Caco-2 (cell line): ENCODE results near the gene MRPL39. TPM values are rescaled to one million over a fixed set of nuclear protein-coding genes. Genes with fewer than 3 reads are reported as not detected.

Source experiments
- BruUV-seq: library from RNA; stranded (reverse); fragments of 400-500 nt; replicated peaks from 2 replicates; lab custom pipeline; 2021; lab: Mats Ljungman, UMichigan
- CTCF ChIA-PET: fragments of 300-600 bp; sonication (Branson Sonifier 250); formaldehyde crosslinking; loops from one replicate; lab custom pipeline; 2022; ENCODE audit warnings: antibody characterized with exemption; lab: Charles Lee
- POLR2A ChIA-PET: fragments of 300-600 bp; sonication (Branson Sonifier 250); formaldehyde crosslinking; loops from one replicate; lab custom pipeline; 2022; ENCODE audit warnings: antibody characterized with exemption; lab: Charles Lee
- DNase-seq, 2 experiments: peaks; one replicate each; pipeline versions ENCODE4 v3.0.0 to v3.0.0-alpha.2; 2020 to 2022
- H3K27me3 ChIP-seq: replicated peaks from 2 replicates; pipeline ENCODE4 v1.6.0; 2011; ENCODE audit warnings: low read length; ENCODE audit not compliant: control insufficient read depth, insufficient read depth
- H3K36me3 ChIP-seq: 2 replicates; pipeline ENCODE4 v1.5.1; 2011; ENCODE audit warnings: low read length; ENCODE audit not compliant: control insufficient read depth, insufficient read depth
- H3K4me1 ChIP-seq: fragments of 250-450 bp; sonication (Bioruptor Pico); 2 replicates; pipeline ENCODE4 v1.5.1; 2020; ENCODE audit warnings: mild to moderate bottlenecking
- H3K4me3 ChIP-seq: 2 replicates; pipeline ENCODE4 v1.5.1; 2011; ENCODE audit warnings: low read depth, mild to moderate bottlenecking, control low read depth, low read length
- H3K9me3 ChIP-seq: fragments of 250-450 bp; sonication (Bioruptor Pico); 2 replicates; pipeline ENCODE4 v1.5.1; 2020; ENCODE audit warnings: mild to moderate bottlenecking, moderate library complexity
- H3K27ac Mint-ChIP-seq: one replicate; pipeline ENCODE4 v1.8.0; 2022; ENCODE audit warnings: mixed read lengths; ENCODE audit not compliant: unreplicated experiment
- H3K27me3 Mint-ChIP-seq: one replicate; pipeline ENCODE4 v1.8.0; 2022; ENCODE audit warnings: mixed read lengths; ENCODE audit not compliant: insufficient read depth, unreplicated experiment
- H3K36me3 Mint-ChIP-seq: one replicate; pipeline ENCODE4 v1.8.0; 2022; ENCODE audit warnings: mild to moderate bottlenecking, mixed read lengths; ENCODE audit not compliant: insufficient read depth, unreplicated experiment
- H3K4me1 Mint-ChIP-seq: one replicate; pipeline ENCODE4 v1.8.0; 2022; ENCODE audit warnings: low read depth, mixed read lengths; ENCODE audit not compliant: unreplicated experiment
- H3K4me3 Mint-ChIP-seq: one replicate; pipeline ENCODE4 v1.8.0; 2022; ENCODE audit warnings: mild to moderate bottlenecking, moderate library complexity, mixed read lengths; ENCODE audit not compliant: unreplicated experiment
- H3K9me3 Mint-ChIP-seq: one replicate; pipeline ENCODE4 v1.8.0; 2022; ENCODE audit warnings: mixed read lengths; ENCODE audit not compliant: unreplicated experiment
- intact Hi-C: fragments of 100-400 bp; cut with micrococcal nuclease; formaldehyde crosslinking; loops from one replicate; pipeline ENCODE4 v1.10.0; 2022; ENCODE audit not compliant: unreplicated experiment
- total RNA-seq: library from RNA; stranded (reverse); gene quantifications from 2 replicates; pipeline ENCODE4 v1.2.3, GENCODE V29; 2022
- TF ChIP-seq, protein P1 (sequence below), 2 experiments: fragments of 200-600 bp in 1 of 2; IDR thresholded peaks; 1 replicate in 1 of 2; 2 replicates in 1 of 2; pipeline versions ENCODE4 v1.5.1 to v1.8.0; 2011 to 2022; ENCODE audit warnings: antibody characterized with exemption in 1 of 2, control low read depth in 1 of 2, inconsistent platforms in 1 of 2, low read depth in 1 of 2, low read length in 1 of 2, mild to moderate bottlenecking in 1 of 2, moderate library complexity in 1 of 2; ENCODE audit not compliant: insufficient read depth in 1 of 2, severe bottlenecking in 1 of 2, unreplicated experiment in 1 of 2

The MRPL39 gene
- total RNA-seq, 1 experiment from 2014 or later = 37.3 TPM

DNA sequence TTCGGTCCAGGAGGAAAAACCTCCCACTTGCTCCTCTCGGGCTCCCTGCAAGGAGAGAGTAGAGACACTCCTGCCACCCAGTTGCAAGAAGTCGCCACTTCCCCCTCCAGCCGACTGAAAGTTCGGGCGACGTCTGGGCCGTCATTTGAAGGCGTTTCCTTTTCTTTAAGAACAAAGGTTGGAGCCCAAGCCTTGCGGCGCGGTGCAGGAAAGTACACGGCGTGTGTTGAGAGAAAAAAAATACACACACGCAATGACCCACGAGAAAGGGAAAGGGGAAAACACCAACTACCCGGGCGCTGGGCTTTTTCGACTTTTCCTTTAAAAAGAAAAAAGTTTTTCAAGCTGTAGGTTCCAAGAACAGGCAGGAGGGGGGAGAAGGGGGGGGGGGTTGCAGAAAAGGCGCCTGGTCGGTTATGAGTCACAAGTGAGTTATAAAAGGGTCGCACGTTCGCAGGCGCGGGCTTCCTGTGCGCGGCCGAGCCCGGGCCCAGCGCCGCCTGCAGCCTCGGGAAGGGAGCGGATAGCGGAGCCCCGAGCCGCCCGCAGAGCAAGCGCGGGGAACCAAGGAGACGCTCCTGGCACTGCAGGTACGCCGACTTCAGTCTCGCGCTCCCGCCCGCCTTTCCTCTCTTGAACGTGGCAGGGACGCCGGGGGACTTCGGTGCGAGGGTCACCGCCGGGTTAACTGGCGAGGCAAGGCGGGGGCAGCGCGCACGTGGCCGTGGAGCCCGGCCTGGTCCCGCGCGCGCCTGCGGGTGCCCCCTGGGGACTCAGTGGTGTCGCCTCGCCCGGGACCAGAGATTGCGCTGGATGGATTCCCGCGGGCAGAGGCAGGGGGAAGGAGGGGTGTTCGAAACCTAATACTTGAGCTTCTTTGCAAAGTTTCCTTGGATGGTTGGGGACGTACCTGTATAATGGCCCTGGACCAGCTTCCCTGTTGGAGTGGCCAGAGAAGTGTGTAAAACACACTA, 45.3 kb downstream of the MRPL39 start:
- no peaks in the 10 kb centered on the region for H3K36me3 ChIP-seq
- H3K9me3 Mint-ChIP-seq = no peaks in the 10 kb centered on the region
- no peaks in the 10 kb centered on the region for H3K27me3 ChIP-seq
- H3K4me3 ChIP-seq = peak overlapping the region; percentile 55
- POLR2A ChIA-PET = no interaction called here
- intact Hi-C loops = loop anchor here (5.0 kb wide), 1 partner anchor 140 kb away; no protein-coding TSS in a partner anchor
- H3K36me3 Mint-ChIP-seq = no peaks in the 10 kb centered on the region
- H3K4me3 Mint-ChIP-seq = peak overlapping the region; percentile 65
- H3K4me1 ChIP-seq = 0 out of 2 replicates have a peak, but pooled peaks cover 4% of the 10 kb centered on the region
- H3K9me3 ChIP-seq = no peaks in the 10 kb centered on the region
- CTCF ChIA-PET = no interaction called here
- DNase-seq = peak; percentile 42 to 51
- H3K4me1 Mint-ChIP-seq = peaks cover 5% of the 10 kb centered on the region
- H3K27me3 Mint-ChIP-seq = no peaks in the 10 kb centered on the region
- BruUV-seq = no TSS peak
- TF ChIP-seq, protein P1, sequence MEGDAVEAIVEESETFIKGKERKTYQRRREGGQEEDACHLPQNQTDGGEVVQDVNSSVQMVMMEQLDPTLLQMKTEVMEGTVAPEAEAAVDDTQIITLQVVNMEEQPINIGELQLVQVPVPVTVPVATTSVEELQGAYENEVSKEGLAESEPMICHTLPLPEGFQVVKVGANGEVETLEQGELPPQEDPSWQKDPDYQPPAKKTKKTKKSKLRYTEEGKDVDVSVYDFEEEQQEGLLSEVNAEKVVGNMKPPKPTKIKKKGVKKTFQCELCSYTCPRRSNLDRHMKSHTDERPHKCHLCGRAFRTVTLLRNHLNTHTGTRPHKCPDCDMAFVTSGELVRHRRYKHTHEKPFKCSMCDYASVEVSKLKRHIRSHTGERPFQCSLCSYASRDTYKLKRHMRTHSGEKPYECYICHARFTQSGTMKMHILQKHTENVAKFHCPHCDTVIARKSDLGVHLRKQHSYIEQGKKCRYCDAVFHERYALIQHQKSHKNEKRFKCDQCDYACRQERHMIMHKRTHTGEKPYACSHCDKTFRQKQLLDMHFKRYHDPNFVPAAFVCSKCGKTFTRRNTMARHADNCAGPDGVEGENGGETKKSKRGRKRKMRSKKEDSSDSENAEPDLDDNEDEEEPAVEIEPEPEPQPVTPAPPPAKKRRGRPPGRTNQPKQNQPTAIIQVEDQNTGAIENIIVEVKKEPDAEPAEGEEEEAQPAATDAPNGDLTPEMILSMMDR (IDR thresholded peaks at IDR 0.05; ENCODE audit: insufficient read depth in 1 of 2, low read depth in 1 of 2, low read length in 1 of 2, severe bottlenecking in 1 of 2, unreplicated experiment in 1 of 2) = no peak
- no peak overlapping the region for H3K27ac Mint-ChIP-seq

DNA sequence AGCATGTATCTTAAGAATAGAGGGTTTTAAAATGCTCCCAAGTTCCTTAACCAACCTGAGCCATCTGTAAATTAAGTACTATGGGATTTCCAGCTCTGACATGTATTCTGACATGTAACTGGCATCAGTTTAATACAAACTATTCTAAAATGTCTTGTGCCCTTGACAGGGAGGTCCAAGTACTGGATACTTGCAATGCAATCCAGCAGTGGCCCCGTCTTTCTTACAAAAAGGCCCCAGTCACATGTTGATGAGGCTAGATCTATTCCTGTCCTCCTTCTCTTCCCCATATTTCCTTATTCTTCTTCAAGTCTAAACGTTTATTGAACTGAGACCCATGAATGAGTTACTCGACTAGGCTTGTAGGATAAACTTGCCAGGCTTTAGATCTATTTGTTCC, 46.4 kb downstream of the MRPL39 start:
- ChIA-PET POLR2A (no interaction called here), CTCF (no interaction called here)
- no peak for DNase-seq
- intact Hi-C loops = loop anchor here (5.0 kb wide), 1 partner anchor 139 kb away; no protein-coding TSS in a partner anchor
- H3K4me1 Mint-ChIP-seq = peaks cover 9% of the 10 kb centered on the region
- Histone ChIP-seq H3K4me3 (no peak overlapping the region), H3K9me3 (no peaks in the 10 kb centered on the region), H3K36me3 (no peaks in the 10 kb centered on the region), H3K27me3 (no peaks in the 10 kb centered on the region), H3K4me1 (0 out of 2 replicates have a peak, but pooled peaks cover 4% of the 10 kb centered on the region)
- H3K36me3 Mint-ChIP-seq = no peaks in the 10 kb centered on the region
- H3K4me3 Mint-ChIP-seq = peak overlapping the region; percentile 65
- TF ChIP-seq, protein P1 (IDR thresholded peaks at IDR 0.05; ENCODE audit: insufficient read depth in 1 of 2, low read depth in 1 of 2, low read length in 1 of 2, severe bottlenecking in 1 of 2, unreplicated experiment in 1 of 2) = no peak
- no peak overlapping the region for H3K27ac Mint-ChIP-seq
- H3K9me3 Mint-ChIP-seq = no peaks in the 10 kb centered on the region
- no peaks in the 10 kb centered on the region for H3K27me3 Mint-ChIP-seq
- no TSS peak for BruUV-seq

- Histone ChIP-seq H3K36me3 (no peaks in the 10 kb centered on the region), H3K4me3 (no peak overlapping the region), H3K27me3 (no peaks in the 10 kb centered on the region), H3K4me1 (0 out of 2 replicates have a peak, but pooled peaks cover 4% of the 10 kb centered on the region), H3K9me3 (no peaks in the 10 kb centered on the region)
- H3K4me1 Mint-ChIP-seq = peaks cover 9% of the 10 kb centered on the region
- intact Hi-C loops = loop anchor here (5.0 kb wide), 1 partner anchor 138 kb away; no protein-coding TSS in a partner anchor
- CTCF ChIA-PET = no interaction called here
- POLR2A ChIA-PET = no interaction called here
- H3K9me3 Mint-ChIP-seq = no peaks in the 10 kb centered on the region
- H3K27ac Mint-ChIP-seq = no peak overlapping the region
- DNase-seq = no peak
- TF ChIP-seq, protein P1 (IDR thresholded peaks at IDR 0.05; ENCODE audit: insufficient read depth in 1 of 2, low read depth in 1 of 2, low read length in 1 of 2, severe bottlenecking in 1 of 2, unreplicated experiment in 1 of 2) = no peak
- no peak overlapping the region for H3K4me3 Mint-ChIP-seq
- no peaks in the 10 kb centered on the region for H3K27me3 Mint-ChIP-seq
- H3K36me3 Mint-ChIP-seq = no peaks in the 10 kb centered on the region
- no TSS peak for BruUV-seq
Measured at GRCh38 chr21:25560271-25560685, 47.0 kb downstream of the MRPL39 start.
